Panc1 (cell line): Measurements from ENCODE around the gene POU6F1. TPM values are rescaled to one million over a fixed set of nuclear protein-coding genes. Genes with fewer than 3 reads are reported as not detected.

Experiments
- ATAC-seq: fragments of 200-7000 bp; cut with Tn5 transposase; 2 replicates; pipeline ENCODE4 v1.9.1; 2020; ENCODE audit warnings: mild to moderate bottlenecking, moderate library complexity
- BruUV-seq: library from RNA; stranded (reverse); fragments of 400-500 nt; replicated peaks from 2 replicates; lab custom pipeline; 2021; lab: Mats Ljungman, UMichigan
- CTCF ChIA-PET: fragments of 300-600 bp; sonication (Branson Sonifier 250); formaldehyde crosslinking; loops from one replicate; lab custom pipeline; 2022; ENCODE audit warnings: antibody characterized with exemption; lab: Charles Lee
- POLR2A ChIA-PET: fragments of 300-600 bp; sonication (Branson Sonifier 250); formaldehyde crosslinking; loops from one replicate; lab custom pipeline; 2022; ENCODE audit warnings: antibody characterized with exemption; lab: Charles Lee
- DNase-seq: peaks from one replicate; pipeline ENCODE4 v3.0.0-alpha.2; 2010; ENCODE audit warnings: low read depth, low spot score
- H3K27ac ChIP-seq: 2 replicates; pipeline ENCODE4 v1.5.1; 2011; ENCODE audit warnings: mild to moderate bottlenecking, low read length, inconsistent platforms
- H3K27me3 ChIP-seq: fragments of 200-500 bp; sonication (Bioruptor generic); 2 replicates; pipeline ENCODE4 v1.6.0; 2014; ENCODE audit warnings: low read length, inconsistent platforms; ENCODE audit not compliant: control insufficient read depth, insufficient read depth
- H3K36me3 ChIP-seq: fragments of 200-500 bp; sonication (Bioruptor generic); 2 replicates; pipeline ENCODE4 v1.5.1; 2014; ENCODE audit warnings: inconsistent platforms, mild to moderate bottlenecking, low read length, moderate library complexity; ENCODE audit not compliant: control insufficient read depth, insufficient read depth
- H3K4me1 ChIP-seq: 2 replicates; pipeline ENCODE4 v1.5.1; 2011; ENCODE audit warnings: inconsistent platforms, mild to moderate bottlenecking, low read length, moderate library complexity; ENCODE audit not compliant: control insufficient read depth, insufficient read depth
- H3K4me3 ChIP-seq, 2 experiments: 2 replicates each; pipeline ENCODE4 v1.5.1; 2011 to 2012; ENCODE audit warnings: low read depth in 2 of 2, low read length in 2 of 2, mild to moderate bottlenecking in 2 of 2, inconsistent platforms in 1 of 2, moderate library complexity in 1 of 2
- H3K9me3 ChIP-seq: fragments of 200-500 bp; sonication (Bioruptor generic); 2 replicates; pipeline ENCODE4 v1.5.1; 2014; ENCODE audit warnings: low read depth, mild to moderate bottlenecking, inconsistent platforms, low read length, moderate library complexity; ENCODE audit not compliant: control insufficient read depth, insufficient read depth
- POLR2AphosphoS5 ChIP-seq: IDR thresholded peaks from 2 replicates; pipeline ENCODE4 v1.6.1; 2012; ENCODE audit warnings: mild to moderate bottlenecking, low read depth, low read length, moderate library complexity
- SIN3A ChIP-seq: IDR thresholded peaks from 2 replicates; pipeline ENCODE4 v1.6.1; 2012; ENCODE audit warnings: low read depth, mild to moderate bottlenecking, low read length, moderate library complexity, borderline replicate concordance; ENCODE audit not compliant: insufficient read depth
- TCF7L2 ChIP-seq: IDR thresholded peaks from 2 replicates; pipeline ENCODE4 v1.6.1; 2011; ENCODE audit warnings: mild to moderate bottlenecking, low read depth, low read length, inconsistent platforms
- in situ Hi-C: cut with HindIII; loops from 2 replicates; pipeline ENCODE4 v1.10.0; 2016; ENCODE audit warnings: low sequenced_read_pairs, low pct_unique_long_range_greater_than_20kb
- intact Hi-C: fragments of 100-400 bp; cut with micrococcal nuclease; formaldehyde crosslinking; loops from one replicate; pipeline ENCODE4 v1.10.0; 2022; ENCODE audit not compliant: unreplicated experiment
- total RNA-seq: library from RNA; stranded (reverse); gene quantifications from one replicate; pipeline ENCODE4 v1.2.1, GENCODE V29; 2021; ENCODE audit not compliant: unreplicated experiment
- TF ChIP-seq, protein P1 (sequence below): fragments of 450-650 bp; IDR thresholded peaks from 2 replicates; pipeline ENCODE4 v1.5.1; 2017; ENCODE audit warnings: mild to moderate bottlenecking
- TF ChIP-seq, protein P2 (sequence below), 2 experiments: IDR thresholded peaks; 2 replicates each; pipeline ENCODE4 v1.6.1; 2011 to 2012; ENCODE audit warnings: low read depth in 2 of 2, control low read depth in 1 of 2, low read length in 1 of 2, mild to moderate bottlenecking in 1 of 2, moderate library complexity in 1 of 2; ENCODE audit not compliant: insufficient read depth in 1 of 2

Gene POU6F1
- total RNA-seq, 1 experiment from 2014 or later: 3.1 TPM

DNA sequence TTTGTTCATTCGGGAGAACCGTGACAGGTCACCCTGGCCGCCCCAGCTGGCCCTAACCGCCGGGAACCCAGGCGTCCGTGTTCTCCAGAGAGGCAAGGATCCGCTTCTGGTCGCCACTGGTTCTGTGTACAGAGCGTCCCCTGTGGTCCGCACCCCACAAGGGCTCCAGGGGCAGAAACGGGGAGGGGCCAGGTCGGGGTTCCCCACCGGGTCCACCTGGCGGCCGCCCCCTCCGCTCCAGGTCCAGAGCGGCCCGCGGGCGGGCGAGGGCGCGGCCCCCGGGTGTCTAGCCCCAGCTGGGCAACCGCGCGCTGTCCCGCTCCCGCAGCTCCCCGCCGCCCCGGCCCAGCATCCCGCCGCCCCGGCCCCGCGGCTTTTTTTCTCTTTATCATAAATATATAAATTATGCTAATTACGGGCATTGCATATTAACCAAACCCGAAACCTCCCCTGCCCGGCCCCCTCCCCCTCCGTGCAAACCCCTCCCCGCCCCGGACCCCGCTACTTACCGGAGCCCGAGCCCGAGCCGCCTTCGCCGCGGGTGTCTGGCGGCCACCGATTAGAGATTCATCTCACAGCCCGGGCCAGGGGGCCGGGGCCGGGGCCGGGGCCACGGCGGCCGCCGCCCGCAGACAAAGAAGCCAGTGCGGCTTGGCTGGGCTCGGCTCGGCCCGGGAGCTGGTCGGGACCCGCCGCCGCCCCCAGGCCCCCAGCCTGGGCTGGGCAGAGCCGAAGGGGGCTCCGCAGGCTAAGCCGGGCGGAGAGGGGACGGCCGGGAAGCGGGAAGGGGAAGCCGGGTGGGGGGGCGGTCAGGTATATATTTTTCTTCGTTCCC lies 512 bp downstream of the POU6F1 start:
- no peak for DNase-seq
- CTCF ChIA-PET: interaction anchor here (0.6 to 1.5 kb wide), 5 partner anchors 13 to 804 kb away, joined by 3 to 11 read pairs (median 7); no protein-coding TSS in a partner anchor
- TF ChIP-seq, protein P1, sequence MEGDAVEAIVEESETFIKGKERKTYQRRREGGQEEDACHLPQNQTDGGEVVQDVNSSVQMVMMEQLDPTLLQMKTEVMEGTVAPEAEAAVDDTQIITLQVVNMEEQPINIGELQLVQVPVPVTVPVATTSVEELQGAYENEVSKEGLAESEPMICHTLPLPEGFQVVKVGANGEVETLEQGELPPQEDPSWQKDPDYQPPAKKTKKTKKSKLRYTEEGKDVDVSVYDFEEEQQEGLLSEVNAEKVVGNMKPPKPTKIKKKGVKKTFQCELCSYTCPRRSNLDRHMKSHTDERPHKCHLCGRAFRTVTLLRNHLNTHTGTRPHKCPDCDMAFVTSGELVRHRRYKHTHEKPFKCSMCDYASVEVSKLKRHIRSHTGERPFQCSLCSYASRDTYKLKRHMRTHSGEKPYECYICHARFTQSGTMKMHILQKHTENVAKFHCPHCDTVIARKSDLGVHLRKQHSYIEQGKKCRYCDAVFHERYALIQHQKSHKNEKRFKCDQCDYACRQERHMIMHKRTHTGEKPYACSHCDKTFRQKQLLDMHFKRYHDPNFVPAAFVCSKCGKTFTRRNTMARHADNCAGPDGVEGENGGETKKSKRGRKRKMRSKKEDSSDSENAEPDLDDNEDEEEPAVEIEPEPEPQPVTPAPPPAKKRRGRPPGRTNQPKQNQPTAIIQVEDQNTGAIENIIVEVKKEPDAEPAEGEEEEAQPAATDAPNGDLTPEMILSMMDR: peak; percentile 4; the same call in 1 of the 2 replicates
- TF ChIP-seq SIN3A: no peak
- in situ Hi-C loops: no loop called here
- Histone ChIP-seq H3K27ac (no peak overlapping the region; the same call in 1 of the 2 replicates), H3K4me3 (peak overlapping the region; percentile 52 to 85), H3K36me3 (no peaks in the 10 kb centered on the region), H3K27me3 (no peaks in the 10 kb centered on the region), H3K4me1 (peaks cover 11% of the 10 kb centered on the region), H3K9me3 (no peaks in the 10 kb centered on the region)
- POLR2A ChIA-PET: interaction anchor here (0.5 to 1.3 kb wide), 4 partner anchors 13 to 237 kb away, joined by 3 to 9 read pairs (median 6); no protein-coding TSS in a partner anchor
- ATAC-seq: peak; percentile 62
- no TSS peak for BruUV-seq
- intact Hi-C loops: loop anchor here (5.0 kb wide), 1 partner anchor 135 kb away; the partner anchor contains the start of gene CSRNP2

DNA sequence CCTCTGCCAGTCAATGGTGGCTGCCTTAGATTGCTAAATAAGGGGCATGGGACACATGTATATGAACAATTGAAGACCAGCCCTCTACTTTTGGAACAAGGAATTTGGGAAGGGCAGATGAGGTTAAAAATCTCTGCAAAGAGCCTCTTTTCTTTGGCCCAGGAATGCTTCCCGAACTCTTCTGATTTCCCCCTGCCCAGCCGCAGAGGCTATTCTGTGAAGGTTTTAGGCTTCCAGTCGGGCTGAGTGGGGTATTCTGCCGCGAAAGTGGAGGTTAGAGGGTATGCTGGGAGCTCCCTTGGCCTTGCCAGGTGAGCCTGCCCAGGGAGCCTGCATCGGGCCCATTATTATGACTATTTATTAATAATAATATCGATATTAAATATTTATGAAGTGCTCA lies 1.2 kb downstream of the POU6F1 start:
- Histone ChIP-seq H3K27ac (no peak overlapping the region), H3K36me3 (no peaks in the 10 kb centered on the region), H3K4me1 (peaks cover 11% of the 10 kb centered on the region), H3K9me3 (no peaks in the 10 kb centered on the region), H3K27me3 (no peaks in the 10 kb centered on the region), H3K4me3 (peak overlapping the region; percentile 52 to 85)
- no TSS peak for BruUV-seq
- intact Hi-C loops: loop anchor here (5.0 kb wide), 1 partner anchor 134 kb away; the partner anchor contains the start of gene CSRNP2
- no peak for DNase-seq
- CTCF ChIA-PET: no interaction called here
- POLR2A ChIA-PET: interaction anchor here (0.5 kb wide), 1 partner anchor 43 kb away, joined by 9 read pairs; no protein-coding TSS in a partner anchor
- in situ Hi-C loops: no loop called here
- no peak for ATAC-seq
- TF ChIP-seq, protein P2, sequence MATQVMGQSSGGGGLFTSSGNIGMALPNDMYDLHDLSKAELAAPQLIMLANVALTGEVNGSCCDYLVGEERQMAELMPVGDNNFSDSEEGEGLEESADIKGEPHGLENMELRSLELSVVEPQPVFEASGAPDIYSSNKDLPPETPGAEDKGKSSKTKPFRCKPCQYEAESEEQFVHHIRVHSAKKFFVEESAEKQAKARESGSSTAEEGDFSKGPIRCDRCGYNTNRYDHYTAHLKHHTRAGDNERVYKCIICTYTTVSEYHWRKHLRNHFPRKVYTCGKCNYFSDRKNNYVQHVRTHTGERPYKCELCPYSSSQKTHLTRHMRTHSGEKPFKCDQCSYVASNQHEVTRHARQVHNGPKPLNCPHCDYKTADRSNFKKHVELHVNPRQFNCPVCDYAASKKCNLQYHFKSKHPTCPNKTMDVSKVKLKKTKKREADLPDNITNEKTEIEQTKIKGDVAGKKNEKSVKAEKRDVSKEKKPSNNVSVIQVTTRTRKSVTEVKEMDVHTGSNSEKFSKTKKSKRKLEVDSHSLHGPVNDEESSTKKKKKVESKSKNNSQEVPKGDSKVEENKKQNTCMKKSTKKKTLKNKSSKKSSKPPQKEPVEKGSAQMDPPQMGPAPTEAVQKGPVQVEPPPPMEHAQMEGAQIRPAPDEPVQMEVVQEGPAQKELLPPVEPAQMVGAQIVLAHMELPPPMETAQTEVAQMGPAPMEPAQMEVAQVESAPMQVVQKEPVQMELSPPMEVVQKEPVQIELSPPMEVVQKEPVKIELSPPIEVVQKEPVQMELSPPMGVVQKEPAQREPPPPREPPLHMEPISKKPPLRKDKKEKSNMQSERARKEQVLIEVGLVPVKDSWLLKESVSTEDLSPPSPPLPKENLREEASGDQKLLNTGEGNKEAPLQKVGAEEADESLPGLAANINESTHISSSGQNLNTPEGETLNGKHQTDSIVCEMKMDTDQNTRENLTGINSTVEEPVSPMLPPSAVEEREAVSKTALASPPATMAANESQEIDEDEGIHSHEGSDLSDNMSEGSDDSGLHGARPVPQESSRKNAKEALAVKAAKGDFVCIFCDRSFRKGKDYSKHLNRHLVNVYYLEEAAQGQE (IDR thresholded peaks at IDR 0.05; ENCODE audit: insufficient read depth in 1 of 2, low read depth in 2 of 2, low read length in 1 of 2): no peak
- no peak for TF ChIP-seq POLR2AphosphoS5
- no peak for TF ChIP-seq TCF7L2
